AG04449 (cell line): Measurements from ENCODE around the gene SLC35B3.

Experiments
- CTCF ChIA-PET: fragments of 350-600 bp; formaldehyde crosslinking; extraction: SDS; loops from one replicate; lab custom pipeline; 2021; ENCODE audit warnings: antibody characterized with exemption; lab: Yijun Ruan, JAX
- POLR2A ChIA-PET: fragments of 400-600, 350-600 bp; formaldehyde crosslinking; extraction: SDS; loops from one replicate; lab custom pipeline; 2020; ENCODE audit warnings: antibody characterized with exemption, inconsistent platforms; lab: Yijun Ruan, JAX
- DNase-seq: peaks from one replicate; pipeline ENCODE4 v3.0.0-alpha.2; 2010; ENCODE audit warnings: low read depth, low spot score
- H3K4me3 ChIP-seq: 2 replicates; pipeline ENCODE4 v1.5.1; 2011; ENCODE audit warnings: low read depth, mild to moderate bottlenecking, control low read depth, low read length
- CTCF ChIP-seq: IDR thresholded peaks from one replicate; pipeline ENCODE4 v1.5.1; 2011; ENCODE audit warnings: mild to moderate bottlenecking, moderate library complexity, low read length, control low read depth, inconsistent platforms; ENCODE audit not compliant: insufficient read depth; ENCODE audit errors: missing control alignments

Gene SLC35B3

GRCh38 chr6:8435093-8435844, at the start of gene SLC35B3:
TSS of gene SLC35B3 (minus strand) at chr6:8435545.
- ChIA-PET CTCF (no interaction called here), POLR2A (interaction anchor here (0.6 kb wide), 1 partner anchor 92 kb away, joined by 3 read pairs; no protein-coding TSS in a partner anchor)
- H3K4me3 ChIP-seq, result peak within 1 kb of the TSS; percentile 97
- DNase-seq, result peak; percentile 33
- TF ChIP-seq CTCF, result no peak

- no peak for TF ChIP-seq CTCF
- no peak overlapping the region for H3K4me3 ChIP-seq
- POLR2A ChIA-PET, result no interaction called here
- no peak for DNase-seq
- CTCF ChIA-PET, result no interaction called here
Measured at GRCh38 chr6:8483650-8484049, 48.3 kb upstream of the SLC35B3 start.

GRCh38 chr6:8481727-8482126, 46.4 kb upstream of the SLC35B3 start:
- no peak overlapping the region for H3K4me3 ChIP-seq
- no peak for DNase-seq
- ChIA-PET CTCF (interaction anchor here (0.7 kb wide), 1 partner anchor 10 kb away, joined by 3 read pairs; no protein-coding TSS in a partner anchor), POLR2A (no interaction called here)
- TF ChIP-seq CTCF, result no peak

GRCh38 chr6:8478418-8478817, 43.1 kb upstream of the SLC35B3 start:
- H3K4me3 ChIP-seq, result no peak overlapping the region
- ChIA-PET POLR2A (no interaction called here), CTCF (no interaction called here)
- DNase-seq, result no peak
- TF ChIP-seq CTCF, result no peak

GRCh38 chr6:8476656-8477055, 41.3 kb upstream of the SLC35B3 start:
- TF ChIP-seq CTCF, result no peak
- POLR2A ChIA-PET, result no interaction called here
- no peak overlapping the region for H3K4me3 ChIP-seq
- CTCF ChIA-PET, result no interaction called here
- DNase-seq, result no peak

GRCh38 chr6:8468552-8469356, 33.4 kb upstream of the SLC35B3 start:
- H3K4me3 ChIP-seq, result no peak overlapping the region
- ChIA-PET POLR2A (no interaction called here), CTCF (no interaction called here)
- TF ChIP-seq CTCF, result no peak
- no peak for DNase-seq
